HG03342 (cell line): ENCODE data around the gene DDC.
"Not testable (repeated sequence)": the region's sequence is repeated elsewhere in the genome, so short reads cannot be mapped to it uniquely, and the experiment has no call there.

ENCODE experiments used
- ATAC-seq: cut with Tn5 transposase; IDR thresholded peaks from one replicate; pipeline ENCODE4 v1.9.1; 2021; ENCODE audit warnings: mild to moderate bottlenecking, moderate library complexity; ENCODE audit not compliant: unreplicated experiment

The DDC gene

GRCh38 chr7:50589364-50589763, 24.2 kb upstream of the DDC start:
- ATAC-seq = no peak

GRCh38 chr7:50588937-50589336, 23.7 kb upstream of the DDC start:
- no peak for ATAC-seq

GRCh38 chr7:50587737-50588136, 22.5 kb upstream of the DDC start:
- ATAC-seq = no peak

- no peak for ATAC-seq
Measured at GRCh38 chr7:50584793-50585408, 19.7 kb upstream of the DDC start.

GRCh38 chr7:50584386-50584785, 19.2 kb upstream of the DDC start:
- no peak for ATAC-seq

- ATAC-seq = not testable (repeated sequence)
Measured at GRCh38 chr7:50583295-50583694, 18.1 kb upstream of the DDC start.

GRCh38 chr7:50582271-50582670, 17.1 kb upstream of the DDC start:
- not testable (repeated sequence) for ATAC-seq

- ATAC-seq = not testable (repeated sequence)
Measured at GRCh38 chr7:50580666-50581065, 15.5 kb upstream of the DDC start.

GRCh38 chr7:50580057-50580456, 14.9 kb upstream of the DDC start:
- ATAC-seq = no peak

- not testable (repeated sequence) for ATAC-seq
Measured at GRCh38 chr7:50578105-50578504, 12.9 kb upstream of the DDC start.

GRCh38 chr7:50577569-50577968, 12.4 kb upstream of the DDC start:
- no peak for ATAC-seq

- ATAC-seq = not testable (repeated sequence)
Measured at GRCh38 chr7:50576388-50576787, 11.2 kb upstream of the DDC start.

GRCh38 chr7:50567715-50568261, 2.6 kb upstream of the DDC start:
- ATAC-seq = no peak

- no peak for ATAC-seq
Measured at GRCh38 chr7:50565977-50566376, 772 bp upstream of the DDC start.

- ATAC-seq = no peak
Measured at GRCh38 chr7:50565559-50565916, 333 bp upstream of the DDC start.

GRCh38 chr7:50564171-50564570, 1.0 kb downstream of the DDC start:
- no peak for ATAC-seq

GRCh38 chr7:50562136-50562535, 3.1 kb downstream of the DDC start:
- ATAC-seq = no peak

GRCh38 chr7:50560865-50561351, 4.3 kb downstream of the DDC start:
- ATAC-seq = no peak

- no peak for ATAC-seq
Measured at GRCh38 chr7:50559881-50560280, 5.3 kb downstream of the DDC start.

- no peak for ATAC-seq
Measured at GRCh38 chr7:50558294-50559053, 6.7 kb downstream of the DDC start.

- ATAC-seq = no peak
Measured at GRCh38 chr7:50557099-50557498, 8.1 kb downstream of the DDC start.
